Forelimb muscle (tissue), 1 donor: Measurements from ENCODE around the gene ZBED4. TPM values are rescaled to one million over a fixed set of nuclear protein-coding genes. Genes with fewer than 3 reads are reported as not detected.

Source experiments
- DNase-seq: peaks from one replicate; pipeline ENCODE4 v3.0.0-alpha.2; 2013; ENCODE audit warnings: low read depth
- polyA plus RNA-seq: library from polyadenylated mRNA; unstranded; fragments of 120-200 nt; gene quantifications from one replicate; pipeline ENCODE4 v1.2.1, GENCODE V29; 2013; ENCODE audit not compliant: insufficient read length

ZBED4 gene
- polyA plus RNA-seq, 1 donor, result 12.0 TPM

DNA sequence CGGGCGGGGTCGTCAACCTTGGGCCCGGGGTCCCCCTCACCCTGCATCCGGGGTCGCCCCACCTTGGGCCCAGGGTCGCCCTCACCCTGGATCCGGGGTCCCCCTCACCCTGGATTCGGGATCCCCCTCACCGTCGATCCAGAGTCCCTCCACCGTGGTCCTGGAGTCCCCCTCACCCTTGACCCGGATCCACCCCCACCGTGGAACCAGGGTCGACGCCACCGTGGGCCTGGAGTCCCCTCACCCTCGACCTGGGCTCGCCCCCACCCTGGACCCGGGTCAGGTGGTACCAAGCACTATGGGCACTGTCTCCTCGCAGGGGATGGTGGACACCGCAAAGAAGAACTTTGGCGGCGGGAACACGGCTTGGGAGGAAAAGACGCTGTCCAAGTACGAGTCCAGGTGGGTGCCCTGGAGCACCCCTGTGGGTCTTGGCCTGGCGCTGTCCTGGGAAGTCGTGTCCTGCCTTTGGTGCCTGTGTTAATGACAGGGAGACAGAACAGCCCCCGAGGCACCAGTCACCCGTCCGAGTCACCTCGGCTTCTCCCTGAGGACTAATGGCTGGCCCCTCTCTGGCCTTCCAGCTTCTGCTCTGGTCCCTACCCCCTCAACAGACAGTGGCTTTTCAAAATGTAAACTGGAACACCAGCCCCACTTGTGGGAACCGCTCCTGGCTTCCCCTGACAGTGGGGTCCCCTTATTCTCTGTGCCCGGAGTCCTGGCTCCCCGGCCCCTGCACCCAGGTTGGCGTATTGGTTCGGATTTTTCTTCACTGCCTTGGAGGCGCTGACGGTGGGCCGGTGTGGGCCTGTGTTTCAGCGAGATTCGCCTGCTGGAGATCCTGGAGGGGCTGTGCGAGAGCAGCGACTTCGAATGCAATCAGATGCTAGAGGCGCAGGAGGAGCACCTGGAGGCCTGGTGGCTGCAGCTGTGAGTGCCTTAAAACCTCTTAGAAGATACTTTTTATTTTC, 65.6 kb downstream of the ZBED4 start:
- DNase-seq, result no peak

GRCh38 chr22:49920859-49921258, 67.2 kb downstream of the ZBED4 start:
- no peak for DNase-seq

DNA sequence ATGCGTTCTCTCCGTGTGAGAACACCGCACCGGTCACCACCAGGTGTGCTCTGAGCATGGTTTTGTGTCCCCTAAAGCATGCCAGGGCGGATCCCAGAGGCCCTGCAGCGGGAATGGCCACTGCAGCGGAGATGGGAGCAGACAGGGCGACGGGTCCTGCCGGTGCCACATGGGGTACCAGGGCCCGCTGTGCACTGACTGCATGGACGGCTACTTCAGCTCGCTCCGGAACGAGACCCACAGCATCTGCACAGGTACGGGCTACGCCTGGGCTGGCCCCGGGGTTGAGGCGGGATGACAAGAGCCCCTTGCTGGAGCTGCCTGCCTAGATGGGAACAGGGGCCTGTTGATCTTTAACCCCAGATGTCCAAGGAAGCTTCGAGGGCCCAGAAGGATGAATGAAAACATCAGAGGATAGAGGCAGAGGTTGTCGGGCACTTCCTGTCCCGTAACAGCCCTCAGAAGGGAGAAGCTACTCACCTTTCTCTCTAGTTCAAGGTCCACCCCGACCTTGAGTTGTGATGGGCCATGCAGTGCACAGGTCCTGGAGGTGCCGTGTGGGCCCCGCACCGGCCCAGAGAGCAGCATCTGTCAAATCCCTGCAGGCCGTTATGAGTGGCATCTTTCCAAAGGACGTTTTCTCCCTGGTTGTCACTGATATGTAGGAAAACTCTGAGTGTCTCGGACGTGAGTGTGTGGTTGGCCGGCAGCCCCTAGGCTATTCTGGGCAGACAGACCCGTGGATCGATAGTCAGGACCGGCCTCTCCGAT, 68.0 kb downstream of the ZBED4 start:
- no peak for DNase-seq

DNA sequence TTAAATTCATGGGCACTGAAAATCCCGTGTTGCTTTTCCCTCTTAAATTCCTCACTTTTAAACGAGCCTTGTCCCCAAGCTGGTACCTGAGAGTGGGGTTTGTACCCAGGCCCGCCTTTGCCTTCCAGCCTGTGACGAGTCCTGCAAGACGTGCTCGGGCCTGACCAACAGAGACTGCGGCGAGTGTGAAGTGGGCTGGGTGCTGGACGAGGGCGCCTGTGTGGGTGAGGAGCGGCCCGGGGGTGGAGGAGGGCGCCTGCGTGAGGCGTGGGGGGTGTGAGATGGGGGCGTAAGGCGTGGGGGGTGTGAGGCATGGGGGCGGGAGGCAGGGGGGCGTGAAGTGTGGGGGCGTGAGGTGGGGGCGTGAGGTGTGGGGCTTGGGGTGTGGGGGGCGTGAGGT, 68.8 kb downstream of the ZBED4 start:
- no peak for DNase-seq

DNA sequence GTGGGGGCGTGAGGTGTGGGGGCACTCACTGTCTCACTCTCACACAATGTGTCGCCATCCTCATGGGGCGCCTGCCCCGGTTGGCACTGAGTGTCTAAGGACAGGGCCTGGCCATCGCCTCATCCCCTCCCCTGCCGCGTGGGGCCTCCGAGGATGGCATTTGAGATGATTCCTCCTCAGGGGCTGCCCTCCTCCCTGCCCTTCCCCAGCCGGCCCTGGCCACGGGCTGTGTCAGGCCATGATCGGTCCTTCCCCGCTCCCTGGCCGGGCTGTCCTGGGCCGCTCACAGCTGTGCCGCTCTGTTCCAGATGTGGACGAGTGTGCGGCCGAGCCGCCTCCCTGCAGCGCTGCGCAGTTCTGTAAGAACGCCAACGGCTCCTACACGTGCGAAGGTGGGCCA, 69.3 kb downstream of the ZBED4 start:
- DNase-seq, result no peak

DNA sequence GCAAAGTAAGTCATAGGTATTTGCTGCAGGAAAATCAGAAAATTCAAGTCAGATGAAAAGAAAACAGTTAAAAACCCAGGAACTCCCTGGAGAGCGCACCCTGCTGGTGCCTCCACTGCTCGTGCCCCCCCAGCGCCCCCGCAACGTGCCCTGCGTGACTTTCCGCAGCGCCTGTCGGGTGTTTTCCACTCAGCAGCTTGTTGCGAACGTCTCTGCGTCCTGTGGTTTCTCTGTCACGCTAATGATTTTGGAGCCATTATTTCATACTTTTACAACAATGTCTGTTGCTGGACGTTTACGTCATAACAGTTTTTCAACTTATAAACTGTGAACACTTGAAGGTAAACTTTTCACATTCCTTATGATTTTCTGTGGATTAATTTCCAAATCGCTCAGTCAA, 69.8 kb downstream of the ZBED4 start:
- DNase-seq, result no peak

- DNase-seq, result no peak
These were observed 70.6 kb downstream of the ZBED4 start for GRCh38 chr22:49924113-49924833.

- no peak for DNase-seq
These were observed 72.0 kb downstream of the ZBED4 start for GRCh38 chr22:49925525-49926128.

DNA sequence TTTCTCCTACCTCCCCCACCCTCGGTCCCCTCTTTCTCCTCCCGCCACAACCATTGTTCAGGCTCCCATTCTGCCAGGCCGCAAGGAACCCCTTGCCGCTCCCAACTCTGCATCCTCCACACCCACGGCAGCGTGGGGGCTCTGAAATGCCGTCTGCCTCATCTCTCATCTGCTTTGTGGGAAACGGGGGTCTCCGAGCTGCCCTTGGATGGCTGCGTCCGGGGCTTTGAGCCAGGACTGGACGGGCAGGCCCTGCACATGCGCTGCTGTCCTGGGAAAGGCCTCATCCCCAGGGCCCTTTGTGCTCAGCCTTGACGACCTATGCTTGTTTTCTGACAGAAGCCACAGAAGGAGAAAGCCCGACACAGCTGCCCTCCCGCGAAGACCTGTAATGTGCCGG, 73.3 kb downstream of the ZBED4 start:
- DNase-seq, result no peak

DNA sequence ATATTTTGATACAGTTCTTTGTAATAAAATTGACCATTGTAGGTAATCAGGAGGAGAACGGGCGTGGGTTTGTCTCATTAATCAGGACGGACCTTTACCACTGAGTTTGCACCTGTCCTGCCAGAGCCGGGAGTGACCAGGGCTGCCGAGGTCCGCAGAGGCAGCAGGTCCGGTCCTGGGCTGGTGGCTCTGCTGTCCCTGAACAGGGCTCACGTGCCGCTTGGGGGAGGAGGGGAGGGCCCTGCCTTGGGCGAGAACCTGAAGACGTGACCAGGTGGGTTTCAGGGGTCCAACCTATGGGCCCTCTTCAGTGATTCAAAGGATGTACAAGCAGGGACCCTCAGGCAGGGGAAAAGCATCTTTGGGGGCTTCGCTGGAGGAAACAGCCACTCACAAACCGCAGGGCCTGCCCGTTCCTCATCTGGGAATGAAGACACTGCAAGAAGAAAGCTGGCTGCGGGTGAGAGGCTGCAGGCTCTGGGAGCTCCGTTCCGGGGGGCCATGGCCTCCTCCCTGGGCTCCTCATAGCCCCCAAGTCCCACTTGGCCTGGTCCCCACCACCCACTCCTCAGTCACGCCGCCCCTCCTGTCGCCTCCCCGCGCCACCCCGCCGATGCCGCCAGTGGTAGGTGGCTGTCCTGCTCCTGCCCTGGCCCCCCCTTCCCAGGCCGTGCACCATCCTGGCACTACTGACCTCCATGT, 74.0 kb downstream of the ZBED4 start:
- no peak for DNase-seq

DNA sequence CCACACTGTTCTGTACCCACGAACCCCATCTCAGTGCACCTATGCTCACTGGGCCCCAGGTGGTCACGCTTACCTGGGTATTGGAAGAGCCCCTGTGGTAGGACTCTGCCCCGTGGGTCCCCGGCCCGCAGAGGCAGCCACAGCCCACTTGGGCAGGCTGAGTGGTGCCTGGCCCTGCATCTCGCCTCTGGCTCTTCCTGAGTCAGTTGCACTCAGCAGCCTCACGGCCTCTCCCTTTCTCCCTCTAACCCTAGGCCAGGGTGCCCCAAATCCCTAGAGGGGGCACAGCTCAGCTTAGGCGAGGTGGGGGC, 74.5 kb downstream of the ZBED4 start:
- DNase-seq, result no peak

DNA sequence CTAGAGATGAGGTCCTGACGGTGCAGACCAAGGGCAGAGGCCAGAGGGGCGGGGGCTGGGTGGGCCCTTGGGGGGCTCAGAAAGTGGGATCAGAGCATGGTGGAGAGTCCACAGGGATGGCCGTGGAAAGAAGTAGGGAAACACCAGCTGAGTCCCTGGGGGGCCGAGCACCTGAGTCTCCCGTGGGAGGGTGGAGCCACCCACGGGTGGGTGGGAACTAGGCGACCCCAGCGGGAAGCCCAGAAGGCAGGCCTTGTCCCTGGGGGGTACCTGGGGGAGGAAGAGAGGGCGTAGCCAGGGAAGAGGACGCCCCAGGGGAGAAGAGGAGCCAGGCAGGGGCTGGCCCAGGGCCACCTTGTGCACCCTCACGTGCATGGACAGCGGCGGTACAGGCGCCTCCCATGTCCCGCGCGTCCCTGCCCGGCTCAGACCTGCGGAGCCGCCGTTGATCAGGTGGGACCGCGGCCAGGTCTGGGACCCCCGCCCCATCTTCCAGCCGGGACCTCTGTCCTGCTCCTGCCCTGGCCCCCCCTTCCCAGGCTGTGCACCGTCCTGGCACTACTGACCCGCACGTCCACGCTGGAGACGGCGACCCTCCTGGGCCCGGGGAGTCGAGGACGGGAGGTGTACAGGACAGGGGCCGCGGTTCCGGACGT, 75.0 kb downstream of the ZBED4 start:
- no peak for DNase-seq

DNA sequence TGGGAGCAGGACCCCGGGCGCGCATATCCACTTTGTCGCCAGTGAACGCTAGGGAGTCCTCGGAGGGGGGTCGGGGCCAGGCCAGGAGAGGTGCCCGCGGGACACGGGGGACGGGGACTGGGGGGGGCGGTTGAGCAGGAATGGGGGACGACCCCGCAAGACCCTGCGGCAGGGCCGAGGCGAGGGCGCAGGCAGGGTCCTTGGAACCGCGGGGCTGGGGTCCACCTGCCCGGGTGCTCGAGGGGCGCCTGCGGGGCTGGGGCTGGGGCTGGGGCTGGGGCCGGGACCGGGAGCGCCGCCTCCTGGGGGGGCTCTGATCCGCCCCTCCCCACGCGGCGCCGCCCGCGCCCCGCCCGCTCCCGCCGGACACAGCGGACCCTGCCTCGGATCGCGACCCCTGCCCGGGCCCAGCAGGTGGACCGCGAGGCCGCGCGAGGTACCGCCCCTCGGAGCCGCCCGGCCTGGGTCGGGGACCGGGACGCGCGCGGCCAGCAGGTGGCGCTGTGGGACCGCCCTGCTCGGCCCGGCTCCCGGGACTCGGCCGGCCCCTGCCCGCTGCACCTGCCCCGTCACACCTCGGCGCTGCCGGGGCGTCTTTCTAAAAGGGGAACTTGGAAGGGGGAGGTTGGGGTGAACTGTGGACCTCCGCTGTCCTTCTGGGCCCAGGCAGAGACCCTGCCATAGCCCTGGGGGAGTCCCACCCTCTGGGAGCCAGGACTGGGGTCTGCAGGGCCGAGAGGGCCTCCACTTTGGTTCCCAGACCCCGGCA, 75.8 kb downstream of the ZBED4 start:
- no peak for DNase-seq

- DNase-seq, result no peak
These were observed 76.4 kb downstream of the ZBED4 start for GRCh38 chr22:49929994-49930575.

- DNase-seq, result no peak
These were observed 77.2 kb downstream of the ZBED4 start for GRCh38 chr22:49930596-49931412.

GRCh38 chr22:49933236-49934159, 79.9 kb downstream of the ZBED4 start:
- DNase-seq, result no peak

DNA sequence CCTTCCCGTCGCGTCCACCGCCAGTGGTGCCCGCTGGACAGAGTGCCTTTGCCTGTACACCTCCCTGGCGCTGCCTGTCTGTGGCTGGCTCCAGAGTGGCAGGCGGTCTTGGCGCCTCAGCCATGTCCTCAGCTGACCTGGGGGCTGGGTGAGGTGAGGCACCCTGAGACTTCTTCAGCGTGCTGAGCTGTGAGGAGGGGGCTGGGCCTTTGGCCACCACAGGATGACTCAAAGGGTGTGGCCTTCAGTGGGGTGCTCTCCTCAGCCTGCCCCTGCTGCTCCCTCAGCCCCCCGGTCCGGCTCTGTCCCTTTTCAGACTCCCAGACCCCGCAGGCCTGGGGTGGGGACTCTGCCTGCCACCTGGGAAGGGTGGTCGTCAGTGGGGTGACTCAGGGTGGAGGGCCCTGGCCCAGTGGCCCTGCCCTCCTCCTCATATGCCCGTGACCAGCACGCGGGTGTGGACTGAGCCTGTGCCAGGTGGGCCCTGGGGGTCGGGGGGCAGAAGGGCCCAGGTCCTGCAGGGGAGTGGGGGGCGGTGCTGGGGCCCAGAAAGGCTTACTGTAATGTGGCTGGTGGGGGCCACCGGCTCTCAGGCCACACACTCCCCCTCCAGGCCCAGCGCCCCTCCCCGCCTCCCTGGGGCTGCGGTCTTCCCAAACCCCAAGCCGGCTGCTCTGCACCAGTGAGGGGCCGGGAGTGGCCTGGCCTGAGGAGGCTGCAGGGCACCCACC, 80.7 kb downstream of the ZBED4 start:
- no peak for DNase-seq
